ENCODE measurements around the gene NRG3. TPM values are rescaled to one million over a fixed set of nuclear protein-coding genes. Genes with fewer than 3 reads are reported as not detected.

The NRG3 gene
- total RNA-seq, 1 donor from 2014 or later = not detected

DNA sequence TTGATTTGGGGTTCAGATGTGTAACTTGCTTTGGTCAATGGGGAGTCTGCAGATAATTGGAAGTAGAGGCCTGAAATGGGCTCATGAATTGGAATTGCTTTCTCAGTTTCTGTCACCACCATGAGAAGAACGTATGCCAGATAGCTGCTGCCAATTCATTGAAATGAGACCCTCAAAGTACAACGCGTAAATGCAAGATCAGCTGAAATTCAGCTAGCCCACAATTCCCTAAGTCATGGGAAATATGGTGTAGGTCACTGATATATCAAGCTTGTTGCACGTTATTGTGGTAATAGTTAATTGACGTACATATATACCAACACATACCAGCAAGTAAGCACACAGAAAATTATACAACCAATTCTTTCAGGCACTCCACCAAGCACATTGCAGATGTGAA lies 520.0 kb downstream of the NRG3 start:
- no peak for ATAC-seq

DNA sequence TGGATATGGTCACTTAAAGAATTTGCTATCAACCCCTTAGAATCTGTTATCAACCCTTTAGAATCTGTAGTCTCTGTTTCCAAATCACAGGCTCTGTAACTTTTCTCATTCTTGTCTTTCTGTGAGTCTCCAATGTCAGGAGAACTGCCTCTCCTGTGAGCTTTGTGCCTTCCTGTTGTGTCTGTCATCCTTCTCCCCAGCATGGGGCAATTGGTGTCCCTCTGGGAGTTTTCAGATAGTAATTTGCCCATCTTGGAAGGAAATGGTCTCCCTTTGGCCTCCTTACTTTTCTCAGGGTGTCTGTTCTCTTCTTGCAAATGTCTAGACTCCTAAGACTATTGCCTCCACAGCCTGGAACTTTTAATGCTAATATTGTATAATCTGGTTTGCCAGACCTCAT lies 521.9 kb downstream of the NRG3 start:
- no peak for ATAC-seq

DNA sequence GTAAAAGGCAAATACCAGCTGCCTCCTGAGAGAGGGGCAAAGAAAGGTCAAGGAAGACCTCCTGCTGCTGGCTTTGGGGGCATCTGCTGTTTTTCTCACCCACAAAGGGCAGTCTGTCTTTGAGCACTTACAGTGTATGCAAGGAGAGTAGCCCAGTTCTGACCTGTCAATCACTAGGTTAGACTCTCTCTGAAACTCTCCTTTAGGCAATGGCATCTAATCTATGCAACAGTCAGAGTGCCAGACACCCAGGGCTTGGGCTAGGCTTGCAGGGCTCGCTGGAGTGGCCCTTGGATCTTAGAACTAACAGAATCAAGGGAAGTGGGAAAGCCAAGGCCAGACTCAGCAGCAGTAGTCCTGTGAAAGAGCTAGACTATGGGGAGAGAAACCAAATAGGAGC lies 522.9 kb downstream of the NRG3 start:
- no peak for ATAC-seq

DNA sequence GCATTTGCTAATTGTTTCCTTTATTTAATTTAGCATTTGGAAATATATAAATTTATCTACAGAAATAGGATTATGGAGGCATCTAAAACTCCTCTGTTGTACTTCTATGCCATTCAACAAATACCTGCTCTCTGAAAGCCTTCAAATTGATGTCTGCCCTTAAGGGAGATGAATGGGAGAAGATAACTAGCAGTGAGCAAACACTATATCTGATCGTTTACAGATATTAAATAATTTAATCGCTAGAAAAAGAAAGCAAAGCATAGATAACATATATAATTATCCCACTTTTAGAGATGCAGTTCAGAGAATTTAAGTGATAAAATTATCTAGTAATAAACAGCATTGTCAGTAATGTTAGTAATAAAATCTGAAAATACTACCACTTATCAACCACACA lies 524.9 kb downstream of the NRG3 start:
- ATAC-seq = no peak

DNA sequence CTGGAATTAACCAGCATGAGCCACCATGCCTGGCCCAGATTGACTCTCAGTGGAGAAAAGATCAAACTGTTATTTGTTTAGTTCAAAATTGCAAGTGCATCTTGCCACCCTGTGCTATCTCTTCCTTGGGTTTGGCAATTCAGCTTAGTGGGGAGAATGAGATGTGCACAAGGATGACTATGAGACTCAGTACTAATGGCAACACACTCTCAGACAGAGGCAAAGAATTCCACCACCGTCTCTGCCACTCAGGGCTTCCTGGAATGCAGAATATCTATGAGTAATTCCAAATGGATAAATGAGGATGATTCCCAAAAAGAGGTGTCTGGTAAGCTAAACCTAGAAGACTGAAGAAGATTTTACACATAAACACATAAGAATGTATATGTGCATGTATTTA lies 525.8 kb downstream of the NRG3 start:
- ATAC-seq = no peak

DNA sequence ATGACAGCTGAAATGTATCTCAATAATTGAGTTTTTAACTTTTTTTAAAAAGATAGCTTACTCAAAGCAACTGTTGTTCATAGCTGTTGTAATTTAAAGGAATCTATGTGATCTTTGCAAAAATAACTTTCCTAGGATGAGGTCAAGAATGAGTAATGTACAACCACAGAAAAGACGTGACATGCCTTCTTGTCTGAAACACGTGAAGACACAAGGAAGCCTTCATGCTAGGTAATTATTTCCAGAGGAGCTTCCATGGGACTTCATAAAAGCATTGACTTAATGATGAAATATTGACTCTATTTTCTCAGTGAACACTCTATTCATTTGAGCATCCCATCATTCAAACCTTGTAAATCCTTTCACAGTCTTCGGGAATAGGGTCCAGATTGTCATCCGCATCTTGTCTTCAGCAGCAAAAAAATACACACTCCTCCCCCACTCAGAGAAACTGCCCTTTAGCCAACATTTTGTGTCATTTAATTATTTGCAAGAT lies 528.0 kb downstream of the NRG3 start:
- no peak for ATAC-seq

DNA sequence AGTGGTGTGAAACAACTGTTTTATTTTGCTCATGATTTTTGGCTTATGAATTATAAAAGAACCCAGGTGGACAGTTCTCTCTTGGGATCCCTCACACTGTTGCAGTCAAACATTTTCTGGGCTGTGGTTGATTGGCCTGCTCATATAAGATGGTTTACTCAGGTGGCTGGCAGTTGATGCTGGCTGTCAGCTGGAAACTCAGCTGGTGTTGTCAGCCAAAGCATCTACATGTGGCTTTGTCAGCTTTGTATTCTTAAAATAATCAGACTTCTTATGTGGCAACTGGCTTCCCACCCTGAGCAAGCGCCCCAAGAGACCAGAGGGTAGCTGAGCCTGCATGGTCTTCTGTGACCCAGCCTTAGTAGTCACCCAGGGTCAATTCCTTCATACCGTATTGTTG lies 534.7 kb downstream of the NRG3 start:
- no peak for ATAC-seq

DNA sequence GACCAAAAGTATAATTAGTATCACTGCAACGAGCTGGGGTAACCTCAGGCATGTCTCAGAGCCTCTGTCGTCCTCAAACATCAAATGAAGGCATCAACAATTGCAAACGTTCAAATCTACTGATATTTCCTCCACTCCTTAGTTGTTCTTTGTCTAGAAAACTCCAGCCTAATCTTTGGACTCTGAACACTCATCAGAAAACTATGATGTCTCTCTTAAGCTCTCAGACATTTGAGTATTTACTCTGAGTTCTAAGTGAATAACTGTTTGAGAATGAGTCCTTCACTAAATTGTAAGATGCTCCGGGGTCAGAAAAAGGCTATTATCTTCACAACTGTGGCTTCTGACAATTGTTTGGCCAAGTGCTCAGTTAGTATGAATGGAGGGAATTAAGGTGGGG lies 536.4 kb downstream of the NRG3 start:
- ATAC-seq = no peak

DNA sequence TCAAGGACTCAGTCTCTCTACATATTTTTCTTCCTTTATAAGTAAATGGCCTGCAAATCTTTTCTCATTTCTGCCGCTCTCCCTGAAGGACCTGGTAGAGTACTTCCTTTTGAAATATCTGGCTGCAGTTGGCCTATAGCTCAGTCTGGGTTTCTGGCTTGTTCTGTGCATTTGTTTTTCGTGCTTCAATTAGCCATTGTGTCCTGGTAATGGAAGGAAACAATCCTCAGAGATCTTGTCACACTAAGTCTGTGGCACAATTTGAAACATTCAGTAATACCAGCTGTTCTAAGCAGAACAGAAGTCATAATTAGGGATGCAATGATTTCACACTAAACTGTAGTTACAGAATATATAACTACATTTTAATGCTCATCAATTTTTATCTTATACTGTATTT lies 545.0 kb downstream of the NRG3 start:
- no peak for ATAC-seq

DNA sequence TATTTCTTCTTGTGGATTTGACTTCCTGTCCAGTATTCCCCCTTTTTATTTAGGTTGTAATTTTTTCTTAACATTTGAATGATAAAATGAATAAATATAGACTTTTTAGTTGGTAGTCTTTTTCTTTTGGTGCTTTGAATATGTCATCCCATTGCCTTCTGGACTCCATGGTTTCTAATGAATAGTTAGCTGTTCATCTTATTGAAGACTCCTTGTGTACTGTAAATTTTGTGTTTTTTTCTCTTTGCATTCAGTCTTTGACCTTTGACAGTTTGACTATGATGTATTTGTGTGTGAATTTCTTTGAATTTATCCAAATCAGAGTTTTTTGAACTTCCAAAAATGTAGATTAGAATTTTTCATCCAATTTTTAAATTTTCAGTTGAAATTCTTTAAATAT lies 554.3 kb downstream of the NRG3 start:
- ATAC-seq = no peak

DNA sequence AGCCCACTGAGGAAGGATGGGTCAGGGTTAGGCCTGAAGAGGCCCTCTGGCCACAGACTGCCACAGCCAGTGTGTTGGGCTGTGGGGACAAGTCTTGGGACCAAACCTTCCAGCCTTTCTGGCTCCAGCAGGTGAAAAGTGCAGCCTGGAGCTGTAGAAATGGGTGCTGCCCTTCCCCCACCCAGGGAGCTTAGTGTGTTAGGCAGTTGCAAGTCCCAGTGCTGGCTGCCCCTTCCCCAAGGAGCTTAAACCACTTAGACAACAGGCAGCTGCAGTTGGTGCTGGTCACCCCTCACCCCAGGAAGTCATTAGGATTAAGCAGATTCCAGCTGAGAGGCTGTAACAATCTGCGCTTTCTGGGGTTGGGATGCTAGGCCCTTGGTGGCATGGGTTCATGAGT lies 563.3 kb downstream of the NRG3 start:
- no peak for ATAC-seq

DNA sequence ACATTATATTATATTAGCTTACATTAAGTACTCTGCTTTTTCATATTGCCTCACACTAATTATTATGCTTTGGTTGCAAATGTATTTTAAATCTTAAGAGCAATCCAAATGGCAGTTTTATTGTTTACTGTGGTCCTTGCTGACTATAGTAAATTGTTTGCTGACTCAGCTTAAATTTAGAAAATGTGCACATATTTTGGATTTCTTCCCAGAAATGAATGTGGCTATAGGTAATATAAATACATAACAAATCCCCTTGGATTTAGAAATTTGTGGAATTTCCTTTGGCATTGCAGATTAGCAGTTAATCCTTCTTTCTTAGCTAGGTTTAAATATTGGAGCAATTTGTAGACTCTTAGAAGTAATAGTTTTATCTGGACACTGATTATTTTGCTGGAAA lies 565.8 kb downstream of the NRG3 start:
- no peak for ATAC-seq

DNA sequence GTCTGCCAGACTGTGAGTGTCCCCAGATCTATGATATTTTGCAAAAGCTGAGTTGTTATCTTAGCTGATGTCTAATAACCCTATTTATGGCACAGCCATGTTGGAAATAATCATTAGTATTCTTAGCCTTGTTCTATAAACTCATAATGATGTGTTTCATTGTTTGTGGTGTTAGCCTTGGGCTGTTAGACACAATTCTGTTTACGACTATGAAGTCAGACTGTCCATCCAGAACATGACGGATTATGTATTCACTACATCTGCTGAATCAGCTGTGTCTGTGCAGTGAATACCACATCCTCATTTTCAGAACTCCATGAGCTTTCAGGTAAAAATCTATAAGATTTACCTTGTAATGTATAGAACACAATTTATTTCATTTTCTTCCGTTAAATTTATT lies 577.1 kb downstream of the NRG3 start:
- no peak for ATAC-seq

DNA sequence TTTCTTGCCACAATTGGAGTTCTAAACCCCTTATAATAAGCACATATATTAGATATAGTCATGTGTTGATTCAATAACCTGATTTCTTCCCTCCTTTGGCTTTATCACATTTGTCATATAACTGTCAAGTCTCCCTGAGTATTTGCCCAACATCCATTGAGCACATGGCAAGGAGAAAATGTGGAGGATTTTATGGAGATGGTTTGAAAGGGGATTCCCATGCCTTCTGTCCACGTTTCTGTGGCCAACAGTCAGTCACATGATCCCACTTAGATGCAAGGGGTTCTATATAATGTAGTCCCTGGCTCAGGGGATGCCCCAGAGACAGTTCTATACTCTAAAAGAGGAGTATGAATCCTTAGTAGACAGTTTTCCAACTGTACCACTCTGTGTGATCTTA lies 577.7 kb downstream of the NRG3 start:
- no peak for ATAC-seq

DNA sequence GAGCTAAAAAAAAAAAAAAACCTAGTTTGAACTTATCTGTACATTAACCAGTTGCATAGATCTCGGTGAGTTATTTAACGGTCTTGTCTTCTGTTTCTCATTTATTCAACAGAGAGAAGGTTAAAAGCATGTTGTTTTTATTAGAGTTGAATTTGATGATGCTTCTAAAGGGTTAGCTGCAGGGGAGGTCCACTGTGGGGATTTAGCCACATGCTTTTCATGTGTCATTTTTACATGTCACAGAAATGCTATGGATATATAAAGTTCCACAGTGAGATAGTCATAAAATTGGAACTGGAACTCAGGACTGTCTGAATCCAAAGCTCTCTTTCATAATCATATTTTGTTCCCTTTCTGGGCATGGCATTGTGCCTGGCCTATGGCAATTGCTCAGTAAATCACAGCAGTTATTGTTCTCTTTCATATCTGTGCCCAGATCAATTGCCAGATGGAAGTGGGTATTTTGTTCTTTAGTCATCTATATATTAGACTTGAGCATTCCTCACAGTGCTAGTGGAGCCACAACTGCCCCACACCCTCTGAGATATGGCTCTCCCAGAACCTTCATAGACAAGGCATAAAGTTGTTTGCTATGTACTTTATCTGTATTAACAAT lies 578.8 kb downstream of the NRG3 start:
- no peak for ATAC-seq

DNA sequence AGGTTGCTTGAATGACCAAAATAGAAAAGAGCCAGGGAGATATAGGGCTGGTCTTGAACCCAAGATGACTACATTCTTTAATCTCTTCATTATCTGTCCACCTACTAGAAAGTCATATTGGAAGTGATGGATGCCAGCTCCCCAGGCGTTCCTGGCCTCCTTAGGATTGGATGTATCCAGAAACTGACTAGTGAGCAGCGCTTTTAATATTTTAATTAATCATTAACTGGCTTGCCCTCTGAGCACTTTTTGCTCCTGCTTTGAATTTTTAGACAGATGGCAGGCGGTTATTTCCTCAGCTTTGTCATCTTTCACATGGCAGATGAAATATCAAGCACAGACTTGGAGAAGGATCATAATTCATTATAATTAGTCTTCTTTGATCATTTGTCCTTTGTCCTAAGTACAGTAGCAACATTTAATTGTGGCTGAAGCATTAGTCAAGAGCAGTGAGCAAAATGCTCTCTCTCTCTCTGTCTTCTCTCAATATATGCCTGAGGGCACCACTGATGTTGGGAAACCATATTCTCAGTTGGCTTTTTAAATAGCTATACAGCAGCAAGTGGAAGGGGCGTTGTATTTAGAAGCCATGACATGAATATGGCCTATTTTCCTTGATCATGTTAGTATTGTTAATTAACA lies 588.0 kb downstream of the NRG3 start:
- peak; percentile 70 for ATAC-seq

DNA sequence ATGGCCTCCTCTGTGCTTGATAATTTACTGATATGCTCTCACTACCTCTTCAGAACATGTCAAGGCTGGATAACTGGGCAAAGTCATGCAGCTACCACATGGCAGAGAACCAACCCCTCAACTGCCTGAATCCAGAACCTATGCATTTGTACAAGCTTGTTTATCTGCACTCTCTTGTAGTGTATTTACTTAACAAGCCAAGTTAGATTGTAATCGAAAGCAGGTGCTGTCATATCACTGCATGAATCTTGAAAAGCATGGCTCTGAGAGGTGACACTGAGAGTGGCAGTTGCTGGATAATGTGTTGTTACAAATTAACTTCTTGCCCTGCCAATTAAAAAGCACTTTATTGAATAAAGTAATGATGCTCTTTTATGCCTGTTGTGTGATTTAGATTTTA lies 588.6 kb downstream of the NRG3 start:
- peak; percentile 43 for ATAC-seq

DNA sequence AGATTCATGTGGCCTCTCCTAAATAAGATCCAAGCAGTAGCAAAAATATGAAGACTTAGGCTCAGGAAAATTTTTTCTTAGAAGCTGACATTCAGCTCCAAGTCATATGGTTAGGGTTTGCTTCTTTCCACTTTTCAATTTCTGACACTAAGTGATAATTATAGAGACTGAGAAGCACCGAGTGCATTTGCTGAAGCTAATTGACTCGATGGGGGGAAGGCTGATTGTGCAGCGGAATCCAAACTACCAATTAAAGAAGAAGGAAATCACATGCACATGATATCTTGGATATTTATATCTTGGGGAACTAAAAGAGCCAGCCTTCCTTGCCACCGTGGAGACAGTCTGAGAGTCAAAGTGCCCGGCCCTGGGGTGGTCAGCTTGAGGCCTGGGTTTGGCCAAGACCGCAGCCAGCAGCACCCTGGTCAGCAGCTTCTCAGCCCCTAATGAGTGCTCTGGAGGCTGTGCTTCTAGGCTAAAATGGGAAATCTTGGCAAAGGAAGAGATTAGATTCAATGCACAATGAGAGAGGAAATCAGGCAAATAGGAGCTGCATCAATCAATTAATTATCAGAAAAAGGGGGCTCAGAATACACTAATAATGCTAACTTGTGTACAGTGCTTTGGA lies 589.3 kb downstream of the NRG3 start:
- no peak for ATAC-seq

DNA sequence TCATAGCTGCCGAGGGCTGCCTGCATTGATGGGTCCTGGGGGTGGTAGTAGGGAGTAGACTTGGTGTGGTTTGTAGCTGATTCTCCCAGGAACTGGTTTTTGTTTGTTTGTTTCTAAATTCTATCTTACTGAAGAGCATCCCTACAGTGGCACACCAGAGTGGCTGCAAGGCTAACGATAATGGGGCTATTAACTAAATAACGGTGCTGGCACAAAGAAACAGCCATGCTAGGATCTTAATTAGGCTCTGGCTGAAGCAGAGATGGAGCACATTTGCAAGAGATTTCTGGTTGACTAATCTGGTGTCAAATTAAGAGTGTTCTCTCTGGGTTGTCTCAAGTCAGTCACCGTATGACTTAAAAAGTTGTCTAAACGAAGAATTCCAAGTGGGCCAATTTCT lies 590.0 kb downstream of the NRG3 start:
- ATAC-seq = no peak

DNA sequence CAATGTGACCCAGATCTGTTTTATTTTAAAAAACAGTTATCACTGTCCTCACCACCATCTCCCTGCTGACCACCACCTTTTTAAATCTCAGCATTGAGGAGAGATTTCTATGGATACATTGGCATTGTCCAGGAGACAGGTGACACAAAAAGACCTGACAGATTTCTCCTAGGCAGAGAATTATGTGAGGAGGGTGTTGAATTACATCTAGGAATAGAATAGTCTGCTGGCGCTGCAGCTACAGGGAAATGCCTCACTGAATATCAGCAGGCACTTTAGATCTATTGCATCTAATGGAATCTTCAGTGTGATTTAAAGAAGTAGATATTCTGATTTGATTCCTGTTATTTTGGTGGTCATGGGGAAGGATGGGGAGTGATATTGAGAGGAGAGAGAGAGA lies 593.5 kb downstream of the NRG3 start:
- ATAC-seq = no peak

DNA sequence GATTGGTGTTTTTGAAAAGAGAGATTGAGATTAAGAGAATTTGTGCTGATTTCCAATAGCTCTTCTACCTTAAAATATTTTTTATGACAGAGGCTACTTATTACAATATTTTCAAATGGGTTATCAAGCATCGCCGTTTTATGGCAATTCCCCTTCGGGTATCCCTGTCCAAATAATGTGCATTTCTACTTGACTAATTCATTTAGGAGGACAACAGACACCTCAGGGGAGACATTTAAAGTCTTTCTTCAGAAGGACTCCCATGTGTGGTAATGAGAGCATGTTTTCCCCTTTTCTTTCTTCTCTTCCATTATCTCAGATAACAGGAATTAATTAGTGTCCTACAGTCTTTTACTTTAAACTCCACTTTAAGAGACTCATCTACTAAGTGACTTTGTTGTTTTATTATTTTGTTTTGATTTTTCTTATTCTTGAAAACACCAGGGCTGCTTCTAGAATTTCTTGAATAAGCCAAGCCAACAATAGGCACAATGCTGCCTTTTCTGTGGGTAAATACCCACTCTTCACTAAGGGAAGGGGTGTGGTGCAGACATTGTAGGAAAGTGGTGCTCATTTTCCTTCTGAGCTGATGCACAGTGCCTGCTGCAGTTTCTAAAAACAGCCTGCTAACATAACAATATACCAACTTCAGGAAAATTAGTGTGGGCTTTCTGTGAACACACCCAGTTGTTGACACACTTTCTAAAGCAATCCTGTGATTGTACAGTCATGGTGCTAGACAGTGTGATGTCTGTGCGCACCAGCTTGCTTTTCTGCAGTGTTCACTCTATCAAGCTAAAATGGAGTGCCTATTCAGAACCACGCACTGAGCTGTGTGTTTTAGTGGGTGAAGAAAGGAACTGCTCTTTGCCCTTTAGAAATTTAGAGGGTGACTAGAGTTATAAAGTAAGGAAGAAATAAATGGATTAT lies 597.7 kb downstream of the NRG3 start:
- no peak for ATAC-seq

DNA sequence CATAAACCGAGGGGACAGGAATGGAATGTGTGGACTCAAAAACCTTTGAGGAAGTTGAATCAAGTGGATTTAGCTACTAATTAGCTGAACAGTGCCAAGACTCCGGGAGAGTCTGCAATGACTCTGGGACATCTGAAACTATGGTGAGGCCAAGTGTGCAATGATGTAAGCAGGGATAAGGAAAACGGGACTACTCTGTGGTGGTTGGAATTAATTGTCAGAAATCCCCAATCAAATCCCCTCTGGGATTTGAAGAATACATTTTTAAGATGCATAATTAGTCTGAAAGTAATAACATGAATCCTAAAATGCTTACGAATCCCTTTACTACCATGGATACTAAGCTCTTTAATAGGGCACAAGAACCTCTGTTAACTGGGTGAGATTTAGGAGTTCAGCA lies 602.8 kb downstream of the NRG3 start:
- ATAC-seq = no peak

DNA sequence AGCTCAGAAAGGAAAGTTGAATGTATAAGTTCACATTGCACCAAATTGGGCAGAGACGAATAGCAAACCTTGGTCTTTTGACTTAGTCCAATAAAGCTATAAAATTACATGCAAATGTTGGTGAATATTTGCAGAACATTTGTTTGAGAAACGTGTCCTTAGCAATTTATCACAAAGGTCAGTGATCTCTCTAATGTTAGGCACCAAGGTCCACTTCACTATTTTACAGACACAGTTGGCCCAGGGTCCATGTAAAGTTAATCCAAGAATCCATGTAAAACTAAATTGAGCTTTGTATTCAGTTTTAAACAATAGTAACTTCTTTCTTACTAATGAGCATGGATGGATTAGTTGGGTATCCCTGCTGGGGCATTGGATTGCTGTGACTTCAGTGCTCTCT lies 617.7 kb downstream of the NRG3 start:
- ATAC-seq = no peak
